Neural crest cell (in vitro differentiated cells): ENCODE measurements around the gene ATRN. TPM values are rescaled to one million over a fixed set of nuclear protein-coding genes. Genes with fewer than 3 reads are reported as not detected.
"Not testable (repeated sequence)": the region's sequence is repeated elsewhere in the genome, so short reads cannot be mapped to it uniquely, and the experiment has no call there.

Experiments used
- DNase-seq: peaks from one replicate; pipeline ENCODE4 v3.0.0; 2021; ENCODE audit warnings: low read depth, mixed read lengths, low spot score
- H3K27ac Mint-ChIP-seq: one replicate; pipeline ENCODE4 v1.8.0; 2021; ENCODE audit warnings: mild to moderate bottlenecking, mixed read lengths; ENCODE audit not compliant: unreplicated experiment
- H3K27me3 Mint-ChIP-seq: 2 replicates; pipeline ENCODE4 v1.8.0; 2021; ENCODE audit warnings: low read depth, mild to moderate bottlenecking, mixed read lengths
- H3K36me3 Mint-ChIP-seq: 2 replicates; pipeline ENCODE4 v1.8.0; 2021; ENCODE audit warnings: low read depth, mild to moderate bottlenecking, mixed read lengths
- H3K4me1 Mint-ChIP-seq: 2 replicates; pipeline ENCODE4 v1.8.0; 2021; ENCODE audit warnings: mixed read lengths
- H3K4me3 Mint-ChIP-seq: one replicate; pipeline ENCODE4 v1.8.0; 2021; ENCODE audit warnings: mild to moderate bottlenecking, mixed read lengths
- H3K9me3 Mint-ChIP-seq: 2 replicates; pipeline ENCODE4 v1.8.0; 2021; ENCODE audit warnings: mixed read lengths
- long read RNA-seq: library from polyadenylated mRNA; unstranded; transcript quantifications from one replicate; pipeline ENCODE4 v2.0.0, GENCODE V29; 2020
- total RNA-seq: library from RNA; stranded (reverse); gene quantifications from 2 replicates; pipeline ENCODE4 v1.2.1, GENCODE V29; 2021
- TF ChIP-seq, protein P1 (sequence below): fragments of 200-600 bp; sonication (generic); conservative IDR thresholded peaks from 2 replicates; pipeline ENCODE4 v1.5.0; 2021; ENCODE audit warnings: antibody characterized with exemption, mild to moderate bottlenecking

The ATRN gene
- 28.6 and 28.7 TPM in 2 replicates for total RNA-seq
- long read RNA-seq, partial matches to known transcripts: 0 of 7 reads
- long read RNA-seq, other reads (novel, unspliced or antisense): 7 of 7 reads

DNA sequence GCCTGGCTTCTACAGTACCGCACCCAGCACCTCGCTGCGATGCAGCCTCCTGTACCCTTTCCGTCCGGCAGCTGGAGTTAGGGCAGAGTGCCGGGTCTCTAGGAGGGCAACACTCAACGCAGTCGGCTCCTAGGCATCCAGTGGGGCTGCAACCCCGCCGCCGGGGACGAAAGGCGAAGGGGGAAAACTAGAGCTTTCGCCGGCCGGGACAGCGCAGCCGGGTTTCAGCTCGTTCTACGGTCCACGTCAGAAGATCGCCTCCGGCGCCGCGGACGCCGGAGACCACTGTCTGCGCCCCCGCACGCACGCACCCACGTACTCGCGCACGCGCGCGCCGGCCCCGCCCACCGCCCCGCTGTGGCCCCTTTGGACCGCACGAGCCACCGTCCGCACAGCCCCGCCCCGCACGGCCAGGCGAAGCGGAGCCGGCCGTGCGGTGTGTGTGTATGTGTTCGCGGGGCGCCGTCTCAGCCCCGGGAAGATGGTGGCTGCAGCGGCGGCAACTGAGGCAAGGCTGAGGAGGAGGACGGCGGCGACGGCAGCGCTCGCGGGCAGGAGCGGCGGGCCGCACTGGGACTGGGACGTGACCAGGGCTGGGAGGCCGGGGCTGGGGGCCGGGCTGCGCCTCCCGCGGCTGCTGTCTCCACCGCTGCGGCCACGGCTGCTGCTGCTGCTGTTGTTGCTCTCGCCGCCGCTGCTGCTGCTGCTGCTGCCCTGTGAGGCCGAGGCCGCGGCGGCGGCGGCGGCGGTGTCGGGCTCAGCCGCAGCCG lies at the start of gene ATRN:
TSS of gene ATRN (plus strand) at position 392 of the 770 bp plus-strand sequence. CDS start at position 482, 90 bp downstream.
- H3K9me3 Mint-ChIP-seq: no peaks in the 10 kb centered on the region
- H3K27ac Mint-ChIP-seq: peak within 1 kb of the TSS; percentile 82
- H3K36me3 Mint-ChIP-seq: peaks cover 5% of the 10 kb centered on the region
- peaks cover 28% of the 10 kb centered on the region for H3K4me1 Mint-ChIP-seq
- peaks cover 12% of the 10 kb centered on the region for H3K27me3 Mint-ChIP-seq
- peak; percentile 95 for DNase-seq
- peak within 1 kb of the TSS; percentile 91 for H3K4me3 Mint-ChIP-seq
- TF ChIP-seq, protein P1, sequence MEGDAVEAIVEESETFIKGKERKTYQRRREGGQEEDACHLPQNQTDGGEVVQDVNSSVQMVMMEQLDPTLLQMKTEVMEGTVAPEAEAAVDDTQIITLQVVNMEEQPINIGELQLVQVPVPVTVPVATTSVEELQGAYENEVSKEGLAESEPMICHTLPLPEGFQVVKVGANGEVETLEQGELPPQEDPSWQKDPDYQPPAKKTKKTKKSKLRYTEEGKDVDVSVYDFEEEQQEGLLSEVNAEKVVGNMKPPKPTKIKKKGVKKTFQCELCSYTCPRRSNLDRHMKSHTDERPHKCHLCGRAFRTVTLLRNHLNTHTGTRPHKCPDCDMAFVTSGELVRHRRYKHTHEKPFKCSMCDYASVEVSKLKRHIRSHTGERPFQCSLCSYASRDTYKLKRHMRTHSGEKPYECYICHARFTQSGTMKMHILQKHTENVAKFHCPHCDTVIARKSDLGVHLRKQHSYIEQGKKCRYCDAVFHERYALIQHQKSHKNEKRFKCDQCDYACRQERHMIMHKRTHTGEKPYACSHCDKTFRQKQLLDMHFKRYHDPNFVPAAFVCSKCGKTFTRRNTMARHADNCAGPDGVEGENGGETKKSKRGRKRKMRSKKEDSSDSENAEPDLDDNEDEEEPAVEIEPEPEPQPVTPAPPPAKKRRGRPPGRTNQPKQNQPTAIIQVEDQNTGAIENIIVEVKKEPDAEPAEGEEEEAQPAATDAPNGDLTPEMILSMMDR: no peak

DNA sequence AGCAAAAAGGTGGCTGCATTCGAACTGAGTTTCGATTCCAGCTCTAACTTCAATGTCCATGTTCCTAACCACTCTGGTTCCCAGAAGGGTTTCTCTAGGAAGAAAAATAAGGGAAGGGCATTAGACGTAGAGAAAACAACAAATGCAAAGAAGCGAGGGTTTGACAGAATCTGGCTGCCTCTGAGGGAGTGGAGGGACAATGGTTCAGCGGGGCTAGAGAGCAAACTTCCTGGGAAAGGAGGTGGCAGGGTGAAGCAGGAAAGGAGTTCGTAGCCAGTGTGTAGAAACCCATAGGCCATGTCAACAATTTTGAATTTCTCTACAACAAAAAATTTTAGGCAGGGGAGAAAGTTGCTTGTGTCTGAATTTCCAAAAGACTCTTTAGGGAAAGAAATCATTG lies 48.8 kb upstream of the ATRN start:
- H3K27ac Mint-ChIP-seq: no peak overlapping the region
- DNase-seq: no peak
- TF ChIP-seq, protein P1: no peak
- H3K36me3 Mint-ChIP-seq: no peaks in the 10 kb centered on the region
- no peaks in the 10 kb centered on the region for H3K9me3 Mint-ChIP-seq
- H3K4me3 Mint-ChIP-seq: no peak overlapping the region
- H3K27me3 Mint-ChIP-seq: no peaks in the 10 kb centered on the region
- H3K4me1 Mint-ChIP-seq: no peaks in the 10 kb centered on the region

DNA sequence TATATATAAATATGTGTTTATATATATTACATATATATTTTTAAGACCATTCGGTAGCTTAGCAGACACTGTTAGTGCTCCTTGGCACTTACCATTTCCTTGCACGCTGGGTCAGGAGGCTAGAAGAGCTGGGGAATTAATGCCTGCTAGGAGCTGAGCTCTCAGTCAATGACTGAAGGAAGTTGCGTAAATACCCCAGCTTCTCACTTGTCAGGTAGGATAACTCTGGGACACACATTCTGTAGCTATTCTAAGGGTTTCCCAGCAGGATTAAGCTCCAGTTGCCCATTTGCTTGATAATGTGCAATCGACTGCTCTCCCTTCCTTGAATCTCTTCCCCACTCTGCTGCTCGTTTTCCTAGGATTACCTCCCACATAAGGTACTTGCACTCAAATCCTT lies 47.7 kb upstream of the ATRN start:
- no peak for DNase-seq
- TF ChIP-seq, protein P1: no peak
- no peak overlapping the region for H3K27ac Mint-ChIP-seq
- no peak overlapping the region for H3K4me3 Mint-ChIP-seq
- H3K9me3 Mint-ChIP-seq: no peaks in the 10 kb centered on the region
- H3K36me3 Mint-ChIP-seq: no peaks in the 10 kb centered on the region
- H3K27me3 Mint-ChIP-seq: no peaks in the 10 kb centered on the region
- H3K4me1 Mint-ChIP-seq: no peaks in the 10 kb centered on the region

DNA sequence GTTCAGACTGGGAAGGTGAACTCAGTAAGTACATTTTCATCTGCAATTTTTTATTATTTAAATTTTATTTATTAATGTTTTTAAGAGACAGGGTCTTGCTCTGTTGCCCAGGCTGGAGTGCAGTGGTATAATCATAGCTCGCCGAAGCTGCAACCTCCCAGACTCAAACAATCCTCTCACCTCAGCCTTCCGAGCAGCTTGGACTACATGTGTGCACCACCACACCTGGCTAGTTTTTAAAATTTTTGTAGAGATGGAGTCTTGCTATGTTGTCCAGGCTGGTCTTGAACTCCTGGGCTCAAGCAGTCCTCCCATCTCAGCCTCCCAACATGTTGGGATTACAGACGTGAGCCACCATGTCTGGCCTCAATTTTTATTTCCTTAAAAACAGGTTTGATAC lies 44.1 kb upstream of the ATRN start:
- H3K4me1 Mint-ChIP-seq, H3K36me3 Mint-ChIP-seq, DNase-seq, H3K9me3 Mint-ChIP-seq, H3K27me3 Mint-ChIP-seq, H3K4me3 Mint-ChIP-seq: not testable (repeated sequence)
- H3K27ac Mint-ChIP-seq: peak overlapping the region; percentile 75

DNA sequence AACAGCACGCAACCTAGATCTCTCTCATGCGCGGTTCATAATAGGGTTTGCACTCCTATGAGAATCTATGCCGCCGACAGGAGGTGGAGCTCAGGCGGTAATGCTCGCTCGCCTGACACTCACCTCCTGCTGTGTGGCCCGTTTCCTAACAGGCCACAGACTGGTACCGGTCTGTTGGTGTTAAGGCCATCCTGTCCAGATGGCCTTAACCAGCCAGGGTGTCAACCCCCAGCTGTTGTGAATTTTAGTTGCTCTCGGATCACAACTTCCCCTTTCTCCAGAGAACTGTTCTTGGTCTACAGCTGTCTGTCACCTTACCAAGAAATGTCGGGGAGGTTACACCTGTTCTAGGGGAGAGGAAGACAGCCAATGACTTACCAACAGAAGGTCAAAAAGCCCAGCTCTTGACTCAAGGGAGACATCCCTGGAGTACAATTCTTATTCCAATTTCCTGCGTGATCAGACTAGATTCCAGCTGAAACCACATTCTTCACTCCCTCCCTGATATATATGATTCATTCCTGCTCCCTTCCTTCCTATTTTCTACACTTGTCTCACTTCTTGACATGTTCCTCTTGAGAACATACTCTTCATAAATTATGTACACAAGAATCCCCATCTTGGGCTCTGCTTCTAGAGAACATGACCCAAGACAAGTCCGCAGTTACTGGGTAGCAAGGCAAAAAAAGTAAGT lies 40.3 kb upstream of the ATRN start:
- no peak for DNase-seq
- H3K9me3 Mint-ChIP-seq: no peaks in the 10 kb centered on the region
- H3K27me3 Mint-ChIP-seq: no peaks in the 10 kb centered on the region
- no peak overlapping the region for H3K4me3 Mint-ChIP-seq
- TF ChIP-seq, protein P1: no peak
- H3K4me1 Mint-ChIP-seq: no peaks in the 10 kb centered on the region
- no peak overlapping the region for H3K27ac Mint-ChIP-seq
- H3K36me3 Mint-ChIP-seq: no peaks in the 10 kb centered on the region

DNA sequence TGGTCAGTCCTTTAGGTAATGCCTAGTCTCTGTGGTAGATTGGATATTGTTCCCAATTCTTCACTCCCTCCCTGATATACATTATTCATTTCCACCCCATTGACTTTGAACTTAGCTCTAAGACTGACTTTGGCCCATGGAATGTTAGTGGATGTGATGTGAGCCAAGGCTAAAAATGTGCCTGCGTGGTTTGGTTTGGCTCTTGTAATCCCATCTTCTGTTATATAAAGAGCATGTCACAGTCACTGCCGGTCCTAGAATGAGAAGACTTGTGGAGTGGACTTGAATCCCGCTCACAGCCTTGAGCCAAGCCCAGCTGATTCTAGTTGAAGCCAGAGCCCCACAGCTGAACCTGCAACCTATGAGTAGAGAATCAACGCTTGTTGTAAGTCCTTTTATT lies 39.7 kb upstream of the ATRN start:
- TF ChIP-seq, protein P1: no peak
- no peak overlapping the region for H3K4me3 Mint-ChIP-seq
- H3K9me3 Mint-ChIP-seq: no peaks in the 10 kb centered on the region
- no peaks in the 10 kb centered on the region for H3K4me1 Mint-ChIP-seq
- no peak overlapping the region for H3K27ac Mint-ChIP-seq
- no peak for DNase-seq
- no peaks in the 10 kb centered on the region for H3K27me3 Mint-ChIP-seq
- no peaks in the 10 kb centered on the region for H3K36me3 Mint-ChIP-seq
